GM18507 (cell line): ENCODE measurements around the gene RNF220.

Source experiments
- DNase-seq: peaks from one replicate; pipeline ENCODE4 v3.0.0; 2011; ENCODE audit warnings: low read depth; ENCODE audit not compliant: insufficient read length; ENCODE audit errors: extremely low spot score
- FAIRE-seq: peaks from 2 replicates; lab custom pipeline; 2011; peaks lifted over from hg19 to GRCh38; lab: Jason Lieb, UNC

Gene RNF220

GRCh38 chr1:44566281-44567046 is 161.4 kb downstream of the RNF220 start:
- FAIRE-seq (no peak), DNase-seq (no peak)

GRCh38 chr1:44568128-44568900 is 163.3 kb downstream of the RNF220 start:
- DNase-seq (no peak), FAIRE-seq (no peak)

GRCh38 chr1:44569491-44569890 is 164.4 kb downstream of the RNF220 start:
- no peak for FAIRE-seq

GRCh38 chr1:44571712-44572571 is 166.9 kb downstream of the RNF220 start:
- no peak for DNase-seq
- peak; percentile 81 for FAIRE-seq

More at GRCh38 chr1:44569491-44569890, 164.4 kb downstream of the RNF220 start:
- DNase-seq, result no peak

GRCh38 chr1:44572572-44572879 is 167.5 kb downstream of the RNF220 start:
- FAIRE-seq (no peak), DNase-seq (no peak)

- no peak for DNase-seq
- FAIRE-seq, result no peak
These were observed 170.3 kb downstream of the RNF220 start for GRCh38 chr1:44575396-44575795.

GRCh38 chr1:44576456-44577150 is 171.5 kb downstream of the RNF220 start:
- FAIRE-seq (no peak), DNase-seq (no peak)

GRCh38 chr1:44581205-44581604 is 176.2 kb downstream of the RNF220 start:
- DNase-seq, result no peak
- FAIRE-seq, result no peak

GRCh38 chr1:44584167-44584566 is 179.1 kb downstream of the RNF220 start:
- no peak for FAIRE-seq
- no peak for DNase-seq

GRCh38 chr1:44585315-44585920 is 180.4 kb downstream of the RNF220 start:
- FAIRE-seq (no peak), DNase-seq (no peak)

GRCh38 chr1:44587796-44588460 is 182.9 kb downstream of the RNF220 start:
- DNase-seq, result no peak
- no peak for FAIRE-seq

GRCh38 chr1:44588551-44589210 is 183.6 kb downstream of the RNF220 start:
- DNase-seq, result no peak
- no peak for FAIRE-seq

GRCh38 chr1:44590475-44590874 is 185.4 kb downstream of the RNF220 start:
- FAIRE-seq, result no peak

GRCh38 chr1:44591381-44591780 is 186.3 kb downstream of the RNF220 start:
- DNase-seq, result no peak
- FAIRE-seq, result no peak

More at GRCh38 chr1:44590475-44590874, 185.4 kb downstream of the RNF220 start:
- no peak for DNase-seq

GRCh38 chr1:44592208-44593145 is 187.4 kb downstream of the RNF220 start:
- no peak for FAIRE-seq
- DNase-seq, result no peak

- FAIRE-seq (no peak), DNase-seq (no peak)
These were observed 189.3 kb downstream of the RNF220 start for GRCh38 chr1:44594353-44594752.
